Liver (tissue), 9 donors: ENCODE measurements around the gene TSPAN5. TPM values are rescaled to one million over a fixed set of nuclear protein-coding genes. Genes with fewer than 3 reads are reported as not detected.

Experiments used
- DNase-seq: peaks from one replicate; pipeline ENCODE4 v3.0.0-alpha.2; 2017; ENCODE audit warnings: low spot score
- H3K27ac ChIP-seq, 2 donors: one replicate each; pipeline ENCODE4 v1.7.0; 2013; ENCODE audit warnings: inconsistent platforms in 2 of 2, low read length in 2 of 2, control low read depth in 1 of 2, low read depth in 1 of 2, mild to moderate bottlenecking in 1 of 2
- H3K27me3 ChIP-seq, 4 donors: one replicate each; pipeline versions ENCODE4 v1.6.1 to v1.7.0; 2013; ENCODE audit warnings: low read length in 3 of 4, inconsistent platforms in 1 of 4, mild to moderate bottlenecking in 1 of 4, moderate library complexity in 1 of 4; ENCODE audit not compliant: control insufficient read depth in 4 of 4, insufficient read depth in 4 of 4
- H3K36me3 ChIP-seq, 4 donors: one replicate each; pipeline versions ENCODE4 v1.6.1 to v1.7.0; 2013; ENCODE audit warnings: low read length in 3 of 4, mild to moderate bottlenecking in 3 of 4, low read depth in 1 of 4, moderate library complexity in 1 of 4; ENCODE audit not compliant: control insufficient read depth in 4 of 4, insufficient read depth in 3 of 4
- H3K4me1 ChIP-seq, 4 donors: one replicate each; pipeline versions ENCODE4 v1.6.1 to v1.7.0; 2013; ENCODE audit warnings: low read length in 3 of 4, mild to moderate bottlenecking in 3 of 4, moderate library complexity in 1 of 4; ENCODE audit not compliant: control insufficient read depth in 4 of 4, insufficient read depth in 4 of 4
- H3K4me3 ChIP-seq, 3 donors: one replicate each; pipeline versions ENCODE4 v1.6.1 to v1.7.0; 2013; ENCODE audit warnings: low read length in 3 of 3, control low read depth in 1 of 3, low read depth in 1 of 3, mild to moderate bottlenecking in 1 of 3
- H3K9ac ChIP-seq, 2 donors: one replicate each; pipeline ENCODE4 v1.7.0; 2013; ENCODE audit warnings: low read length in 2 of 2, mild to moderate bottlenecking in 2 of 2, moderate library complexity in 2 of 2, control low read depth in 1 of 2, low read depth in 1 of 2
- H3K9me3 ChIP-seq, 4 donors: one replicate each; pipeline versions ENCODE4 v1.6.1 to v1.7.0; 2013; ENCODE audit warnings: low read length in 3 of 4; ENCODE audit not compliant: control insufficient read depth in 4 of 4
- ATF3 ChIP-seq: IDR thresholded peaks from 2 replicates; pipeline ENCODE4 v1.6.1; 2016; ENCODE audit warnings: antibody characterized with exemption
- EGR1 ChIP-seq, 2 donors: IDR thresholded peaks; 2 replicates each; pipeline ENCODE4 v1.6.1; 2016 to 2018; ENCODE audit warnings: antibody characterized with exemption in 2 of 2, low read depth in 2 of 2
- FOXA1 ChIP-seq: IDR thresholded peaks from 2 replicates; pipeline ENCODE4 v1.6.1; 2016; ENCODE audit warnings: antibody characterized with exemption
- FOXA2 ChIP-seq: IDR thresholded peaks from 2 replicates; pipeline ENCODE4 v1.6.1; 2016; ENCODE audit warnings: antibody characterized with exemption
- GABPA ChIP-seq, 2 donors: IDR thresholded peaks in 1 of 2; conservative IDR thresholded peaks in 1 of 2; 2 replicates each; pipeline ENCODE4 v1.6.1; 2016; ENCODE audit warnings: antibody characterized with exemption in 2 of 2, mild to moderate bottlenecking in 1 of 2, moderate library complexity in 1 of 2
- HNF4A ChIP-seq, 2 donors: conservative IDR thresholded peaks; 2 replicates each; pipeline ENCODE4 v1.6.1; 2016; ENCODE audit warnings: antibody characterized with exemption in 2 of 2, mild to moderate bottlenecking in 2 of 2
- HNF4G ChIP-seq: IDR thresholded peaks from 2 replicates; pipeline ENCODE4 v1.6.1; 2016; ENCODE audit warnings: antibody characterized with exemption
- JUND ChIP-seq, 2 donors: IDR thresholded peaks; 2 replicates each; pipeline ENCODE4 v1.6.1; 2016; ENCODE audit warnings: antibody characterized with exemption in 2 of 2
- NR2F2 ChIP-seq: IDR thresholded peaks from 2 replicates; pipeline ENCODE4 v1.6.1; 2016; ENCODE audit warnings: antibody characterized with exemption
- RAD21 ChIP-seq, 2 donors: IDR thresholded peaks; 2 replicates each; pipeline ENCODE4 v1.6.1; 2016; ENCODE audit warnings: antibody characterized with exemption in 2 of 2, mild to moderate bottlenecking in 2 of 2
- REST ChIP-seq: IDR thresholded peaks from 2 replicates; pipeline ENCODE4 v1.6.1; 2016; ENCODE audit warnings: antibody characterized with exemption, mild to moderate bottlenecking
- RXRA ChIP-seq, 2 donors: IDR thresholded peaks; 2 replicates each; pipeline ENCODE4 v1.6.1; 2017 to 2018; ENCODE audit warnings: antibody characterized with exemption in 2 of 2, mild to moderate bottlenecking in 1 of 2
- SP1 ChIP-seq: IDR thresholded peaks from 2 replicates; pipeline ENCODE4 v1.6.1; 2018; ENCODE audit warnings: antibody characterized with exemption, mild to moderate bottlenecking
- TAF1 ChIP-seq: conservative IDR thresholded peaks from 2 replicates; pipeline ENCODE4 v1.6.1; 2016; ENCODE audit warnings: antibody characterized with exemption, mild to moderate bottlenecking
- YY1 ChIP-seq: IDR thresholded peaks from 2 replicates; pipeline ENCODE4 v1.6.1; 2016; ENCODE audit warnings: antibody characterized with exemption, mild to moderate bottlenecking
- WGBS: extraction: QIAGEN DNeasy Blood & Tissue Kit; methylation state at CpG from one replicate; pipeline ENCODE4 v1.1.7; 2013; 5-methylcytosine and 5-hydroxymethylcytosine counted together
- polyA plus RNA-seq, 2 donors: library from polyadenylated mRNA; stranded (reverse) in 1 of 2; unstranded in 1 of 2; fragments of 200-250 nt in 1 of 2; fragments of >200 nt in 1 of 2; fragmentation: Nextera tagmentation in 1 of 2; extraction: Ambion mirVana in 1 of 2; gene quantifications; one replicate each; pipeline versions ENCODE4 v1.2.1 to v1.2.3, GENCODE V29; 2013 to 2015
- total RNA-seq, 2 donors: library from RNA; depleted of rRNA; stranded (reverse); fragments of >200 nt; gene quantifications; one replicate each; pipeline ENCODE4 v1.2.3, GENCODE V29; 2014
- TF ChIP-seq, protein P1 (sequence below): IDR thresholded peaks from 2 replicates; pipeline ENCODE4 v1.6.1; 2016; ENCODE audit warnings: antibody characterized with exemption
- TF ChIP-seq, protein P2 (sequence below): fragments of 150-350 bp; IDR thresholded peaks from 2 replicates; pipeline ENCODE4 v1.5.1; 2017; ENCODE audit warnings: improper control_type of control experiment, low read depth, low read length; ENCODE audit not compliant: missing input control
- donor health status: healthy.
- donor health status: healthy.
- donor health status: healthy.
- donor health status: healthy.
- donor health status: healthy.

The TSPAN5 gene
- total and polyA plus RNA-seq, 4 donors, result 0.36 to 54.0 (median 0.63) TPM

GRCh38 chr4:98430708-98431403 lies 227.6 kb downstream of the TSPAN5 start:
- Histone ChIP-seq H3K9me3 (no peaks in the 10 kb centered on the region), H3K9ac (no peak overlapping the region), H3K27me3 (no peaks in the 10 kb centered on the region), H3K4me3 (no peak overlapping the region), H3K4me1 (no peaks in the 10 kb centered on the region), H3K27ac (no peak overlapping the region), H3K36me3 (peaks cover 0 to 6% (median 5%) of the 10 kb centered on the region in 4 donors)
- no peak for TF ChIP-seq HNF4A (conservative IDR thresholded peaks at IDR 0.05)
- no peak for TF ChIP-seq GABPA (IDR thresholded peaks at IDR 0.05 in 1 of 2, conservative IDR thresholded peaks at IDR 0.05 in 1 of 2)
- no peak for TF ChIP-seq HNF4G
- TF ChIP-seq YY1, result no peak
- no peak for TF ChIP-seq RAD21 (IDR thresholded peaks at IDR 0.05)
- TF ChIP-seq SP1, result no peak
- TF ChIP-seq EGR1 (IDR thresholded peaks at IDR 0.05; ENCODE audit: low read depth in 2 of 2), result no peak
- no peak for TF ChIP-seq FOXA2
- no peak for TF ChIP-seq ATF3
- WGBS, result 97% methylated on average over 4 of the region's 4 CpGs
- DNase-seq, result no peak

DNA sequence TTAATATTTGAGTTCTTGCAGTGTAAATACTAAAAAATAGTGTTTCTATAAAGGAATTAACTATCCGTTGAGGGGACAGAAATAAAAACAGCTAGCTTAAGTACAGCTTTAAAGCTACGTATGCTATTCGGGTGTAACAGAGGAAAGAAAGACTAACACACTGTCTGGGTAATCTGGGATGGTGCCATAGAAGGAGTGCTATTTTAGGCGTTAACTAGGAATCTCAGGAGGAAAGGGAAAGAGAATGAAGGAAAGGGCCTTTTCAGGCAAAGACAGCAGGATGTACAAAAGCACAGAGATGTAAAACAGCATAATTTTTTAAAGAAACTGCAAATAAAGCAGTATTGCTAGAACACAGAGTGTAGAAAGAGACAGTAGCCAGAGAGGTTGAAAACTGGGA lies 235.4 kb downstream of the TSPAN5 start:
- H3K27me3 ChIP-seq, result no peaks in the 10 kb centered on the region
- H3K27ac ChIP-seq, result no peak overlapping the region
- no peak for DNase-seq
- H3K9me3 ChIP-seq, result no peaks in the 10 kb centered on the region
- 92% methylated on average over 4 of the region's 4 CpGs for WGBS
- no peaks in the 10 kb centered on the region for H3K4me1 ChIP-seq
- H3K36me3 ChIP-seq, result peaks cover 3 to 11% (median 7%) of the 10 kb centered on the region in 4 donors
- TF ChIP-seq YY1, result no peak
- TF ChIP-seq FOXA1, result no peak
- TF ChIP-seq ATF3, result no peak
- TF ChIP-seq GABPA (IDR thresholded peaks at IDR 0.05 in 1 of 2, conservative IDR thresholded peaks at IDR 0.05 in 1 of 2), result no peak
- no peak for TF ChIP-seq HNF4A (conservative IDR thresholded peaks at IDR 0.05)
- no peak for TF ChIP-seq REST
- no peak for TF ChIP-seq JUND (IDR thresholded peaks at IDR 0.05)
- TF ChIP-seq FOXA2, result no peak
- TF ChIP-seq, protein P1, sequence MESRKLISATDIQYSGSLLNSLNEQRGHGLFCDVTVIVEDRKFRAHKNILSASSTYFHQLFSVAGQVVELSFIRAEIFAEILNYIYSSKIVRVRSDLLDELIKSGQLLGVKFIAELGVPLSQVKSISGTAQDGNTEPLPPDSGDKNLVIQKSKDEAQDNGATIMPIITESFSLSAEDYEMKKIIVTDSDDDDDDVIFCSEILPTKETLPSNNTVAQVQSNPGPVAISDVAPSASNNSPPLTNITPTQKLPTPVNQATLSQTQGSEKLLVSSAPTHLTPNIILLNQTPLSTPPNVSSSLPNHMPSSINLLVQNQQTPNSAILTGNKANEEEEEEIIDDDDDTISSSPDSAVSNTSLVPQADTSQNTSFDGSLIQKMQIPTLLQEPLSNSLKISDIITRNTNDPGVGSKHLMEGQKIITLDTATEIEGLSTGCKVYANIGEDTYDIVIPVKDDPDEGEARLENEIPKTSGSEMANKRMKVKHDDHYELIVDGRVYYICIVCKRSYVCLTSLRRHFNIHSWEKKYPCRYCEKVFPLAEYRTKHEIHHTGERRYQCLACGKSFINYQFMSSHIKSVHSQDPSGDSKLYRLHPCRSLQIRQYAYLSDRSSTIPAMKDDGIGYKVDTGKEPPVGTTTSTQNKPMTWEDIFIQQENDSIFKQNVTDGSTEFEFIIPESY, result no peak
- no peak for TF ChIP-seq NR2F2
- no peak for TF ChIP-seq HNF4G
- no peak for TF ChIP-seq EGR1 (IDR thresholded peaks at IDR 0.05; ENCODE audit: low read depth in 2 of 2)
- TF ChIP-seq, protein P2, sequence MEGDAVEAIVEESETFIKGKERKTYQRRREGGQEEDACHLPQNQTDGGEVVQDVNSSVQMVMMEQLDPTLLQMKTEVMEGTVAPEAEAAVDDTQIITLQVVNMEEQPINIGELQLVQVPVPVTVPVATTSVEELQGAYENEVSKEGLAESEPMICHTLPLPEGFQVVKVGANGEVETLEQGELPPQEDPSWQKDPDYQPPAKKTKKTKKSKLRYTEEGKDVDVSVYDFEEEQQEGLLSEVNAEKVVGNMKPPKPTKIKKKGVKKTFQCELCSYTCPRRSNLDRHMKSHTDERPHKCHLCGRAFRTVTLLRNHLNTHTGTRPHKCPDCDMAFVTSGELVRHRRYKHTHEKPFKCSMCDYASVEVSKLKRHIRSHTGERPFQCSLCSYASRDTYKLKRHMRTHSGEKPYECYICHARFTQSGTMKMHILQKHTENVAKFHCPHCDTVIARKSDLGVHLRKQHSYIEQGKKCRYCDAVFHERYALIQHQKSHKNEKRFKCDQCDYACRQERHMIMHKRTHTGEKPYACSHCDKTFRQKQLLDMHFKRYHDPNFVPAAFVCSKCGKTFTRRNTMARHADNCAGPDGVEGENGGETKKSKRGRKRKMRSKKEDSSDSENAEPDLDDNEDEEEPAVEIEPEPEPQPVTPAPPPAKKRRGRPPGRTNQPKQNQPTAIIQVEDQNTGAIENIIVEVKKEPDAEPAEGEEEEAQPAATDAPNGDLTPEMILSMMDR, result no peak
- no peak for TF ChIP-seq SP1
- TF ChIP-seq RXRA (IDR thresholded peaks at IDR 0.05), result no peak
- no peak for TF ChIP-seq TAF1
- no peak overlapping the region for H3K9ac ChIP-seq
- H3K4me3 ChIP-seq, result no peak overlapping the region
